ENCODE results near the gene CCNY.

Gene CCNY

DNA sequence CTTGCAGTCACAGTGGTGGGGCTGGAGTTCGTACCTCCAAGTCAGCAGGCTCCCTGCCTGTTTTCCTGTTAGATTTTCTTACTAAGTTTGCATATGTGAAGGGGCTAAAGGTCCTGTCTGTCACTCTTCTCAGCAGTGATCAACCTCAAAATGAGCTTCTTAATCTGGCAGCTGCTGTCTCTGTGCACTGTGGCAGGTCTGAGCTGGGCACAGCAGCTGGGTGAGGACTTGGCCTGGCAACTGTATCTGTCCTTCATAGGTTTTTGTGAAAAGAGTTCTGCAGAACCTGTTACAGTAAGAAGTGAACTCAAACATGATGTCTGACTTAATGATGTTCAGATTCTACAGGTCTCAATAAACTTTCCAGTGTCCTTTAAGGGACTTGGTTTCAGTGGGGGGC, 237.5 kb downstream of the CCNY start:
- Mint-ChIP-seq H3K4me3 (no peak overlapping the region), H3K27ac (no peak overlapping the region)

DNA sequence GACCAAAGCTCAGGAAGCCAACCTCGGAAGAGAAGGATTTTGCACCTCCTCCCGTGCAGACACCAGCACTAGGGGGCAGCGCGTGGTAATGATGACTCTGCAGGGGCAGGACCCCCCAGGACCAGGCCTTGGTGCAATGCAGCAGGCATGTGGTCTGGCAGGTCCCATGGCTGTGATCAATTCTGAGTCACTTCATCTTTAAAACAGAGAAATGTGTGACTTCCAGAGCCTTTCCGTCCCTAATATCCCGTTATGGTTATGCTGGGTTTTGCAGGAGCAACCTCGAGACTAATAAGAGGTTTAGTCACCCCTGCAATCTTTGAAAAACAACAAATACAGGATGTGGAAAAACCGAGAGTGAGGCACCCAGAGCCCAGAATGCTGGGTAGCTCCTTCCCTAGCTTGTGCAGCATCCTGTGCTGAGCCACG, 238.6 kb downstream of the CCNY start:
- Mint-ChIP-seq H3K4me3 (no peak overlapping the region), H3K36me3 (ENCODE audit: low read depth) (peaks cover 6% of the 10 kb centered on the region), H3K9me3 (no peaks in the 10 kb centered on the region), H3K27ac (no peak overlapping the region), H3K27me3 (ENCODE audit: low read depth) (no peaks in the 10 kb centered on the region), H3K4me1 (ENCODE audit: low read depth) (peaks cover 2% of the 10 kb centered on the region)

More for the DNA sequence above, 237.5 kb downstream of the CCNY start:
- peaks cover 2% of the 10 kb centered on the region for H3K4me1 Mint-ChIP-seq (ENCODE audit: low read depth)
- no peaks in the 10 kb centered on the region for H3K9me3 Mint-ChIP-seq
- peaks cover 11% of the 10 kb centered on the region for H3K36me3 Mint-ChIP-seq (ENCODE audit: low read depth)
- no peaks in the 10 kb centered on the region for H3K27me3 Mint-ChIP-seq (ENCODE audit: low read depth)

DNA sequence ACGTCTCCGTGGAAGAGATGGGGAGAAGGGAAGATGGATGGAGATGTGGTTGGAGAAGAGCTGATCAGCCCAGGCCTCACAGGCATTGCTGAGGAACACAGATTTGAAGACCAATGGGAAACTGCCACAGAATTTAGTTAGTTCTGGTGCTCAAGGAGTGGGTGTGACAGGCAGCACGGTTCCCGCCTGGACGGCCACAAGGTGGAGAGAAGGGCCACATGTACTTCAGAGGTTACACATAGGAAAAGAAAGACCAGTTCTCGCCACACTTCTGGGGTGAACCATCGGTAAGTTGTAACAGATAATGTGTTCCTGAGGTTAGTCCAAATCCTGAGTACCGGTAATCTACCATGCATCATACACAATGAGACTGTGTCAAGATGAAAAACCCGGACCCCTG, 239.3 kb downstream of the CCNY start:
- Mint-ChIP-seq H3K4me3 (no peak overlapping the region), H3K27ac (no peak overlapping the region), H3K9me3 (no peaks in the 10 kb centered on the region), H3K27me3 (ENCODE audit: low read depth) (peaks cover 1% of the 10 kb centered on the region), H3K4me1 (ENCODE audit: low read depth) (peaks cover 2% of the 10 kb centered on the region), H3K36me3 (ENCODE audit: low read depth) (peaks cover 6% of the 10 kb centered on the region)

DNA sequence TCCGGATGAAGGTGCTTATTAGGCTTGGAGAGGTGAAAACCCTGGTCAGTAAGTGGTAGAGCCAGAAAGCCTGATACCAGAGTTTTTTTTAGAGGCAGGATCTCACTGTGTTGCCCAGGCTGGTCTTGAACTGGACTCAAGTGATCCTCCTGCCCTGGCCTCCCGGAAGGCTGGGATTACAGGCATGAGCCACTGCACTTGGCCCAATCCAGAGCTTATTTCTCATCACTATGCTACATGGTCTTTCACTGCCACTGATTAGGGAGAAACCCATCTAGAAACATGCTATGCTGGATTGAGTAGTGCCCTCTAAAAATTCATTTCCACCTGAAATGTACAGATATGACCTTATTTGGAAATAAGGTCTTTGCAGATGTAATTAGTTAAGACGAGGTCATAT, 240.4 kb downstream of the CCNY start:
- Mint-ChIP-seq H3K36me3 (ENCODE audit: low read depth) (peaks cover 6% of the 10 kb centered on the region), H3K4me1 (ENCODE audit: low read depth) (peaks cover 2% of the 10 kb centered on the region), H3K9me3 (no peaks in the 10 kb centered on the region), H3K4me3 (no peak overlapping the region), H3K27me3 (ENCODE audit: low read depth) (peaks cover 4% of the 10 kb centered on the region), H3K27ac (no peak overlapping the region)

DNA sequence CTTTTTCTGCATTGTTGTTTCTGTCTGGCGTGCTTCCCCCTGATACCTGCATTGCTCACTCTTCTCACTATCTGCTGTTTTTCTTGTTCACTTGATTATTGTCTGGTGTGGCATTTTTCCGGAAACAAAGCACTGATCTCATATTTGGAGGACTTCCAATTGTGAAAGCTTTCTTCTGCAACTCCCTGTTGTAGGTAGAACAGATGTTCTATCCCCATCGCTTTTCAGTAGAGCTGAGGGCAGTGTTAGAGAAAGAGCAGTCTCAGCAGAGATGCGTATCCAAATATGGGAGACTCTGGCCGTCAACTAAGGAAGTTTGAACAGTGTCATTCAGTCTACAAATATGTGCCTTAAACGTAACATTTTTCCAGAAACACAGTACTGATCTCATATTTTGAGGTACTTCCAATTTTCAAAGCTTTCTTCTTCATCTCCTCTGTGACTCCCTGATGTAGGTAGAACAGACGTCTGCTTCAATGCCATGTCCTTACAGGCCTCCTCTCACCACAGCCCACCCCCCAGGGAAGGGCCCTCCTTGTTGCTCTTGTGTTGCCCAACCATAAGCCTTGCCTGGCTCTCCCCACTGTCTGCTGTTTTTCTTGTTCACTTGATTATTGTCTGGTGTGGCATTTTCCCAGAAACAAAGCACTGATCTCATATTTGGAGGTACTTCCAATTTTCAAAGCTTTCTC, 241.8 kb downstream of the CCNY start:
- H3K36me3 Mint-ChIP-seq (ENCODE audit: low read depth), result peaks cover 3% of the 10 kb centered on the region
- no peaks in the 10 kb centered on the region for H3K9me3 Mint-ChIP-seq
- H3K27me3 Mint-ChIP-seq (ENCODE audit: low read depth), result peaks cover 4% of the 10 kb centered on the region
- H3K4me1 Mint-ChIP-seq (ENCODE audit: low read depth), result peaks cover 2% of the 10 kb centered on the region
- no peak overlapping the region for H3K4me3 Mint-ChIP-seq
- H3K27ac Mint-ChIP-seq, result no peak overlapping the region

DNA sequence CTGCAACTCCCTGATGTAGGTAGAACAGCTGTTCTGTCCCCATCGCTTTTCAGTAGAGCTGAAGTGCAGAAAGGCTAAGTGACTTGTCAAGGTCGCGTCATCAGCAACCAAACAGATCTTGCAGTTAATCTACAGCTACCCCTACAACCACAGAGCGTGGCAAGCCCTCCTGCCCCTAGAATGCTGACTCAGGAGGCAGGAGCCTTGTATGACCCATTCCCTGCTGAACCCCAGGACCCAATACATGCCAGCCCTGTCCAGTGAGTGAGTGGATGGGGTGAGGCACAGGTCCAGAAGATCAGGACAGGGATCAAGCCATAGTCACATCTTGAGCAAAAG, 242.3 kb downstream of the CCNY start:
- no peaks in the 10 kb centered on the region for H3K9me3 Mint-ChIP-seq

DNA sequence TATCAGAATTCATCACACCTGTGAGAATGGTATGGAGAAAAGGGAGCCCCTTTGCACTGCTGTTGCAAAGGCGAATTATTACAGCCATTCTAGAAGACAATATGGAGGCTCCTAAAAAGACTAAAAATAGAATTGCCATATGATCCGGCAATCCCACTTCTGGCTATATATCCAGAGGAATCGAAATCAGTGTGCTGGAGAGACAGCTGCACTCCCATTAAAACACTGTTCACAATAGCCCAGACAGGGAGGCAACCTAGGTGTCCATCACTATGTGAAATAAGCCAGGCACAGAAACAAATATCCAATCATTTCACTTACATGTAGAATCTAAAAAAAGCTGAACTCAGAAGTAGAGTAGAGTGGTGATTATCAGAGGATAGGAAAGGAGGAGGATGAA, 242.8 kb downstream of the CCNY start:
- H3K36me3 Mint-ChIP-seq (ENCODE audit: low read depth), result peaks cover 3% of the 10 kb centered on the region
- no peak overlapping the region for H3K4me3 Mint-ChIP-seq
- no peak overlapping the region for H3K27ac Mint-ChIP-seq
- peaks cover 2% of the 10 kb centered on the region for H3K4me1 Mint-ChIP-seq (ENCODE audit: low read depth)
- H3K27me3 Mint-ChIP-seq (ENCODE audit: low read depth), result peaks cover 4% of the 10 kb centered on the region
- H3K9me3 Mint-ChIP-seq, result no peaks in the 10 kb centered on the region

More for the DNA sequence above, 242.3 kb downstream of the CCNY start:
- Mint-ChIP-seq H3K27me3 (ENCODE audit: low read depth) (peaks cover 4% of the 10 kb centered on the region), H3K36me3 (ENCODE audit: low read depth) (peaks cover 3% of the 10 kb centered on the region), H3K4me1 (ENCODE audit: low read depth) (peaks cover 2% of the 10 kb centered on the region), H3K4me3 (no peak overlapping the region), H3K27ac (no peak overlapping the region)

DNA sequence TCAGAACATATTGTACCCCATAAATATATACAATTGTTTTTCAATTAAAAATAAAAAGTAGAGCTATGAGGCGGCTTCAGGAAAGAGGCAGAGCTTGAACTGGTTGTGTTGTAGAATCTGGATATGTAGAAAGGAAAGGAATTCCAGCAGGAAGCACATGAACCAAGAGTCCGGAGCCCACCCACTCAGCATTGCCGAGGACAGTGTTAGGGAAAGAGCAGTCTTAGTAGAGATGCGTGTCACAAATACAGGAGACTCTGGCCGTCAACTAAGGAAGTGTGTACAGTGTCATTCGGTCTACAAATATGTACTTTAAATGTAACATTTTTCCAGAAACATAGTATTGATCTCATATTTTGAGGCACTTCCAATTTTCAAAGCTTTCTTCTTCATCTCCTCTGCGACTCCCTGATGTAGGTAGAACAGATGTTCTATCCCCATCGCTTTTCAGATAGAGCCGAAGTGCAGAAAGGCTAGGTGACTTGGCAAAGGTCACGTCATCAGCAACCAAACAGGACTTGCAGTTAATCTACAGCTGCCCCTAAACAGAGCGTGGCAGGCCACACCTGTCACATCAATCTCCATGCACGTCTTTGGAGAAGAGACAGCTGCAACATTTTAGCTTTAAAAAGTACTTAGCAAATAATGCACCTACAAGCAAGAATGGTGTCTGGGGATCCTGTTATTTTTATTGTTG, 243.6 kb downstream of the CCNY start:
- peaks cover 2% of the 10 kb centered on the region for H3K4me1 Mint-ChIP-seq (ENCODE audit: low read depth)
- H3K4me3 Mint-ChIP-seq, result no peak overlapping the region
- H3K27ac Mint-ChIP-seq, result no peak overlapping the region
- no peaks in the 10 kb centered on the region for H3K9me3 Mint-ChIP-seq
- H3K27me3 Mint-ChIP-seq (ENCODE audit: low read depth), result peaks cover 4% of the 10 kb centered on the region
- peaks cover 3% of the 10 kb centered on the region for H3K36me3 Mint-ChIP-seq (ENCODE audit: low read depth)

DNA sequence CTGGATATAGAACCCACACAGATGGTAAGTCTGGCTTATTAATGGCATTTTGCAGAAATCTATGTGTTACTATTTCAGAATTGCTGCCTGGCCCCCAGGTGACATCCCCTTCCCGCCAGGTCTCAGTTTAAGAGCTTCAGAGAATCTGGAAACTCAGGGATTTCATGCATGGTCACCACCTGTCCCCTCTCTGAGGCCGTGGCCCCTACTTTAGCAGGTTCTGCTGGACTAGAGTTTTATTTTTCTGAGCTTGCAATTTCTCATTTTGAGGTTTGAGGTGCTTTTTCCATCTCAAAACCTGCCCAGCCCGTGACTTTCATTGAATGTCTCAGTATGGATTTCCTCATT, 244.1 kb downstream of the CCNY start:
- Mint-ChIP-seq H3K4me1 (ENCODE audit: low read depth) (peaks cover under 1% of the 10 kb centered on the region), H3K9me3 (no peaks in the 10 kb centered on the region), H3K36me3 (ENCODE audit: low read depth) (peaks cover under 1% of the 10 kb centered on the region), H3K27me3 (ENCODE audit: low read depth) (peaks cover 4% of the 10 kb centered on the region), H3K27ac (no peak overlapping the region), H3K4me3 (no peak overlapping the region)

DNA sequence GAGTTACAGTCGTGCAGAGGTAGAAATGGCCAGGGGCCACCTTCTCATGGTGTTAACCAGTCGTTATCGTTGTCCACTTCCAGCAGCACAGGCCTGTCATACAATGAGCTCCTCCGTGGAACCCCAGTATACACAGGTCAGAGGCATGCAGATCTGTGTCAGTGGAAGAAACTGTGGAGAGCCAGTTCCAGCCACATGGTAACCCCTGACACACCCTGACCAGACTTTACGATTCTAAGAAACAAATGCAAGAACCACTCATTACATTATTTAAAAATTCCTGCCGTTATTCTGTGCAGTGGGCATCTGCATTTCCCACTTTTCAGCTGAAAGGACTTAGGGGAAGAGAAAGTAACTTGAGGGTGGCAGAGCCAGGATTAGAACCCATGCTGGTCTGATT, 245.3 kb downstream of the CCNY start:
- H3K4me1 Mint-ChIP-seq (ENCODE audit: low read depth), result no peaks in the 10 kb centered on the region
- H3K27me3 Mint-ChIP-seq (ENCODE audit: low read depth), result peaks cover 4% of the 10 kb centered on the region
- no peaks in the 10 kb centered on the region for H3K9me3 Mint-ChIP-seq
- no peak overlapping the region for H3K4me3 Mint-ChIP-seq
- no peaks in the 10 kb centered on the region for H3K36me3 Mint-ChIP-seq (ENCODE audit: low read depth)
- no peak overlapping the region for H3K27ac Mint-ChIP-seq

DNA sequence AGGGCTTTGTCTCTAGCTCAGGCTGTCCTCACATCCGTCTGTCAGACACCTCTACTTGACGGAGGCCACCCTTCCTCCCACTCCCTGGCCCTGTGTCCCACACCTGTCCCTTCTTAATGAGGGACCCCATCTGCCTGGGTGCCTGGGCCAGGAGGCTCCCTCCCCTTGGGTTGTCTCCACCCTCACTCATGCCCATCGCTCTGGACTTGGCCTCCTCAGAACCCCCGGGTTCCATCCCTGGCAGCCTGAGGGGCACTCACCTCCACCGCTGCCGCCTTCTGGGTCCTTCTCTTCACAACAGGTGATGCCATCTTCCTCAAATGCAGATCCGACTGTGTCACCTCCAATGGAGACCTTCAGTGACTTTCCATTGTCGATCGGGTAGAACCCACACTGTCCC, 248.6 kb downstream of the CCNY start:
- Mint-ChIP-seq H3K4me1 (ENCODE audit: low read depth) (no peaks in the 10 kb centered on the region), H3K4me3 (no peak overlapping the region), H3K9me3 (no peaks in the 10 kb centered on the region), H3K36me3 (ENCODE audit: low read depth) (no peaks in the 10 kb centered on the region), H3K27ac (no peak overlapping the region), H3K27me3 (ENCODE audit: low read depth) (peaks cover 4% of the 10 kb centered on the region)

DNA sequence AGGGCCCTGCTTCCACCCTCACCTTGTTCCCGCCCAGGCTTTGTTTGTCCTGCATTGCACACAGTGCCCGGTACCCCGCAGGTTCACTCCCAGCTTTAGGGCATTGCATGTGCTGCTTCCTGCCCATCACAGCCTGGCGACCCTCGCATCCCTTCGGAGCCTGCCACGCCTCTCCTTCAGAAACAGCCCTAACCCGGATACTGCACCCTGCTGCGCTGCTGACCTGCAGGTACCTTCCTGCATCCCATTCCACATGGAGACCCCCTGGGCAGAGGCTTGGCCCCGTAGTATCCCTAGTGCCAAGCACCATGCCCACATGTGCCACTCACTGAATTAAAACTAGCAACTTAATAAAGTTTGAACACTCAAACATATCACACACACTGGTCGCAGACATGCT, 249.0 kb downstream of the CCNY start:
- Mint-ChIP-seq H3K4me1 (ENCODE audit: low read depth) (no peaks in the 10 kb centered on the region), H3K36me3 (ENCODE audit: low read depth) (no peaks in the 10 kb centered on the region), H3K27me3 (ENCODE audit: low read depth) (peaks cover 4% of the 10 kb centered on the region), H3K4me3 (no peak overlapping the region), H3K9me3 (no peaks in the 10 kb centered on the region), H3K27ac (no peak overlapping the region)

DNA sequence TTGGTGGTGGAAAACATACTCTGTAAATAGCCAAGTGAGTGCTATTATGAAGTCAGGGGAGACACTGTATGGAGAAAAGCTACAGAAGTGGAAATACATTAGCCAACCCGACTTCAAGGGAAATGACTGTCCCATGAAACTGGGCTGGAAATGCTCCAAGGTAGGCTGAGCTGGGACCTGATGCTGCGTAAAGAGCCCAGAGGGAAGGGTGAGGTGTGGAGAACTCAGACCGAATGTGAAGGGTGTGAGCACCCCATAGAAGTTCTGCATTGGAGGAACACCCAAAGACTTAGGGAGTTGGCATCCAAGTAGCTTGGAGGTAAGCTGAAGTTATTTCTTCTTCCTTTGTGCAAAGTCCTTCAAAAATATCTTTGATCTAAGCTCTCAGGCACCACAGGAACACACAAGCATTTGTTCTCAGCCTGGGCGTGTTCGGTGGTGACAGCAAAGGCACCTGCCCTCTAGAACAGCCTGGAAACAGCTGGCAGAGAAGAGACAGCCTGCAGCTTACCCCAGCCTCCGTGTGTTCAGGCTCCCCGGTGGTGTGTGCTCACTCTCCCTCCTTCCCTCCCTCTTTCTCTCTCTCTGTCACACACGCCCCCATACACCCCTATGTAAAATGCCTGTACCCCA, 249.7 kb downstream of the CCNY start:
- no peaks in the 10 kb centered on the region for H3K4me1 Mint-ChIP-seq (ENCODE audit: low read depth)
- H3K4me3 Mint-ChIP-seq, result no peak overlapping the region
- H3K27me3 Mint-ChIP-seq (ENCODE audit: low read depth), result peaks cover 4% of the 10 kb centered on the region
- peaks cover 4% of the 10 kb centered on the region for H3K9me3 Mint-ChIP-seq
- no peak overlapping the region for H3K27ac Mint-ChIP-seq
- H3K36me3 Mint-ChIP-seq (ENCODE audit: low read depth), result no peaks in the 10 kb centered on the region

DNA sequence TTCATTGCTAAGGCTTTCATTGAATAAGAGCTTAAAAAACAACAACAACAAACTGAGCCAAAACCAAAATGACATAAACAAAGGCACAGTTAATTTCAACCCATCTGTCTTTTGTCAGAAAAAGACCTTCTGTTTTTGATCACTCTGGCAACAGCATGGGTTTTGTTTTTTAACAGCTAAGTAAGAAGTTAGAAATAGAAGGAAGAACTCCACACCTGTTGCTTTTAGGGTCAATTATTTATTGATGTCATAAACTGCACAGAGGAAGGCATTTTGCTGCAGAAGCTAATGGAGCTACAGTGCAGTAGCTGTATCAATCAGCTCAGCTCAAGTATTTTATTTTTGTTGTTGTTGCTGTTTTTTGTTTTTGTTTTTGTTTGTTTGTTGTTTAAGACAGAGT, 252.5 kb downstream of the CCNY start:
- Mint-ChIP-seq H3K4me1 (ENCODE audit: low read depth) (no peaks in the 10 kb centered on the region), H3K9me3 (peaks cover 11% of the 10 kb centered on the region), H3K27me3 (ENCODE audit: low read depth) (peaks cover 9% of the 10 kb centered on the region), H3K27ac (no peak overlapping the region), H3K36me3 (ENCODE audit: low read depth) (no peaks in the 10 kb centered on the region), H3K4me3 (no peak overlapping the region)

DNA sequence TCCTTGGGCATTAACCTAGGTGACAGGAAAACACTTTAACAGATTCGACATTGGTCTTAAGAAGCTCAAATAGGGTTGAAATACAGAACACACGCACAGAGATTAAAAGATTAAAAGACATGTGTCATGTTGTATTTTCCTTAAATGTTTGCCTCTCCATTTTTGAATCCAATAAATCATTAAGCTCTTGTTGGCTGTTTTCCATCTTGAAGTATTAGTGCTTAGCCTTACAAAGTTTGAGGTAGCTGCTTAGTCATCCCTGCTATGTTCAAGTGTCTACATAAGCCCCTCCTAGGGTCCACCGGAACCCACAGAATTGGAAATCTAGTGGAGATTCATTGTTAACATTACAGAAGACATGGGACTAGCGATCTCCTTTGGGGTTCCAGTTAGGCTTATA, 256.1 kb downstream of the CCNY start:
- Mint-ChIP-seq H3K27ac (no peak overlapping the region), H3K4me1 (ENCODE audit: low read depth) (no peaks in the 10 kb centered on the region), H3K4me3 (no peak overlapping the region), H3K9me3 (peaks cover 14% of the 10 kb centered on the region), H3K27me3 (ENCODE audit: low read depth) (peaks cover 9% of the 10 kb centered on the region), H3K36me3 (ENCODE audit: low read depth) (no peaks in the 10 kb centered on the region)
